Measurements from ENCODE around the gene ADCY9.

- TF ChIP-seq POLR2A (IDR thresholded peaks at IDR 0.05; ENCODE audit: low read length) (no peak), CTCF (IDR thresholded peaks at IDR 0.05) (no peak), BHLHE40 (IDR thresholded peaks at IDR 0.05; ENCODE audit: low read depth, low read length) (no peak), NFE2L2 (conservative IDR thresholded peaks at IDR 0.05; ENCODE audit: low read length) (no peak), RCOR1 (IDR thresholded peaks at IDR 0.05; ENCODE audit: low read depth, low read length) (no peak), EHMT2 (IDR thresholded peaks at IDR 0.05; ENCODE audit: low read depth) (no peak), EP300 (IDR thresholded peaks at IDR 0.05) (no peak), RFX5 (IDR thresholded peaks at IDR 0.05) (no peak), CEBPB (IDR thresholded peaks at IDR 0.05) (no peak), HOXA7 (CRISPR knock-in tag; IDR thresholded peaks at IDR 0.05) (no peak)
Measured at GRCh38 chr16:3980253-3981111, 135.8 kb downstream of the ADCY9 start.

All from A549 (cell line).